Kidney tubule cell (primary cell): Measurements from ENCODE around the gene VSTM2B.

Experiments used
- DNase-seq: peaks from one replicate; pipeline ENCODE4 v3.0.0-alpha.2; 2018; ENCODE audit warnings: low spot score

Gene VSTM2B

GRCh38 chr19:29566496-29567054, 40.8 kb downstream of the VSTM2B start:
- no peak for DNase-seq

- no peak for DNase-seq
Observed at GRCh38 chr19:29567366-29567915, 41.6 kb downstream of the VSTM2B start.

GRCh38 chr19:29568036-29569025, 42.5 kb downstream of the VSTM2B start:
- DNase-seq, result no peak

- no peak for DNase-seq
Observed at GRCh38 chr19:29569038-29569911, 43.5 kb downstream of the VSTM2B start.

- DNase-seq, result no peak
Observed at GRCh38 chr19:29571181-29571580, 45.4 kb downstream of the VSTM2B start.

- no peak for DNase-seq
Observed at GRCh38 chr19:29573486-29573885, 47.7 kb downstream of the VSTM2B start.

GRCh38 chr19:29574510-29574909, 48.7 kb downstream of the VSTM2B start:
- DNase-seq, result no peak

GRCh38 chr19:29576046-29576606, 50.3 kb downstream of the VSTM2B start:
- peak; percentile 58 for DNase-seq

GRCh38 chr19:29576761-29577648, 51.2 kb downstream of the VSTM2B start:
- peak; percentile 59 for DNase-seq

GRCh38 chr19:29577649-29577963, 51.8 kb downstream of the VSTM2B start:
- DNase-seq, result no peak

GRCh38 chr19:29578349-29578748, 52.6 kb downstream of the VSTM2B start:
- DNase-seq, result no peak

GRCh38 chr19:29579308-29579910, 53.6 kb downstream of the VSTM2B start:
- DNase-seq, result no peak

- no peak for DNase-seq
Observed at GRCh38 chr19:29581398-29581797, 55.6 kb downstream of the VSTM2B start.

- DNase-seq, result peak; percentile 38
Observed at GRCh38 chr19:29583196-29583999, 57.6 kb downstream of the VSTM2B start.

GRCh38 chr19:29586401-29586800, 60.6 kb downstream of the VSTM2B start:
- DNase-seq, result peak; percentile 32

GRCh38 chr19:29587059-29587458, 61.3 kb downstream of the VSTM2B start:
- DNase-seq, result no peak

- peak; percentile 76 for DNase-seq
Observed at GRCh38 chr19:29587518-29587986, 61.8 kb downstream of the VSTM2B start.

GRCh38 chr19:29588095-29588494, 62.3 kb downstream of the VSTM2B start:
- no peak for DNase-seq

- no peak for DNase-seq
Observed at GRCh38 chr19:29590278-29590677, 64.5 kb downstream of the VSTM2B start.
